SK-N-SH (cell line): ENCODE results near the gene PGS1. TPM values are rescaled to one million over a fixed set of nuclear protein-coding genes. Genes with fewer than 3 reads are reported as not detected.

ENCODE experiments used
- CTCF ChIA-PET: fragments of 300-600, 350-600 bp; formaldehyde crosslinking; extraction: SDS; loops from one replicate; lab custom pipeline; 2021; lab: Yijun Ruan, JAX
- POLR2A ChIA-PET: fragments of 350-600 bp; sonication (Branson Sonifier 250); formaldehyde crosslinking; extraction: SDS; loops from one replicate; lab custom pipeline; 2020; ENCODE audit warnings: antibody characterized with exemption, inconsistent platforms; lab: Yijun Ruan, JAX
- DNase-seq: peaks from one replicate; pipeline ENCODE4 v3.0.0; 2012
- H2AFZ ChIP-seq: fragments of 200-600 bp; sonication (generic); 2 replicates; pipeline ENCODE4 v1.8.1; 2016; ENCODE audit warnings: antibody characterized with exemption, mild to moderate bottlenecking, low read depth
- H3F3A ChIP-seq: fragments of 200-600 bp; sonication (generic); replicated peaks from 2 replicates; pipeline ENCODE3; 2016; ENCODE audit warnings: antibody characterized with exemption, mild to moderate bottlenecking; ENCODE audit not compliant: insufficient read depth
- H3K27ac ChIP-seq, 2 experiments: fragments of 200-500 bp in 1 of 2; fragments of 200-600 bp in 1 of 2; sonication (Bioruptor generic) in 1 of 2; sonication (generic), shearing (Covaris generic) in 1 of 2; 2 replicates each; pipeline versions ENCODE4 v1.5.1 to v1.6.1; 2014 to 2016; ENCODE audit warnings: low read depth in 2 of 2, inconsistent platforms in 1 of 2, low read length in 1 of 2, mild to moderate bottlenecking in 1 of 2, mixed read lengths in 1 of 2
- H3K27me3 ChIP-seq: fragments of 200-600 bp; sonication (generic), shearing (Covaris generic); 2 replicates; pipeline ENCODE4 v1.6.1; 2016; ENCODE audit warnings: mixed run types; ENCODE audit not compliant: insufficient read depth
- H3K36me3 ChIP-seq, 2 experiments: fragments of 200-500 bp in 1 of 2; fragments of 200-600 bp in 1 of 2; sonication (Bioruptor generic) in 1 of 2; sonication (generic) in 1 of 2; replicated peaks in 1 of 2; 2 replicates each; pipeline versions ENCODE3 to v1.5.1; 2014 to 2016; ENCODE audit warnings: low read length in 1 of 2, mild to moderate bottlenecking in 1 of 2; ENCODE audit not compliant: insufficient read depth in 2 of 2, control insufficient read depth in 1 of 2
- H3K4me1 ChIP-seq, 2 experiments: fragments of 200-500 bp in 1 of 2; fragments of 200-600 bp in 1 of 2; sonication (Bioruptor generic) in 1 of 2; sonication (generic), shearing (Covaris generic) in 1 of 2; 2 replicates each; pipeline versions ENCODE4 v1.5.1 to v1.6.1; 2014 to 2016; ENCODE audit warnings: low read depth in 1 of 2, low read length in 1 of 2, mixed run types in 1 of 2; ENCODE audit not compliant: insufficient read depth in 2 of 2, control insufficient read depth in 1 of 2
- H3K4me2 ChIP-seq: fragments of 200-600 bp; sonication (generic), shearing (Covaris generic); 2 replicates; pipeline ENCODE4 v1.6.1; 2017; ENCODE audit warnings: mixed run types
- H3K4me3 ChIP-seq, 2 experiments: fragments of 200-500 bp in 1 of 2; fragments of 200-600 bp in 1 of 2; sonication (Bioruptor generic) in 1 of 2; sonication (generic), shearing (Covaris generic) in 1 of 2; 2 replicates each; pipeline versions ENCODE4 v1.5.1 to v1.8.1; 2014 to 2016; ENCODE audit warnings: low read depth in 2 of 2, inconsistent platforms in 1 of 2, low read length in 1 of 2, mild to moderate bottlenecking in 1 of 2, mixed read lengths in 1 of 2, moderate library complexity in 1 of 2
- H3K79me2 ChIP-seq: fragments of 200-600 bp; sonication (generic); 2 replicates; pipeline ENCODE4 v1.8.1; 2017; ENCODE audit warnings: mild to moderate bottlenecking; ENCODE audit not compliant: insufficient read depth
- H3K9ac ChIP-seq: fragments of 200-600 bp; sonication (generic); 2 replicates; pipeline ENCODE4 v1.6.1; 2017; ENCODE audit warnings: mixed run types
- H3K9me2 ChIP-seq: fragments of 200-600 bp; sonication (generic); 2 replicates; pipeline ENCODE4 v1.6.1; 2017; ENCODE audit warnings: mixed run types
- H3K9me3 ChIP-seq: fragments of 200-600 bp; sonication (generic); 2 replicates; pipeline ENCODE4 v1.6.1; 2017; ENCODE audit warnings: mixed run types, mild to moderate bottlenecking, moderate library complexity
- H4K20me1 ChIP-seq: fragments of 200-600 bp; sonication (generic); 2 replicates; pipeline ENCODE4 v1.6.1; 2017; ENCODE audit warnings: mild to moderate bottlenecking, mixed run types; ENCODE audit not compliant: insufficient read depth
- EP300 ChIP-seq, 2 experiments: IDR thresholded peaks; 2 replicates each; pipeline versions ENCODE4 v1.4.0 to v1.6.1; 2012; ENCODE audit warnings: borderline replicate concordance in 1 of 2, low read depth in 1 of 2, low read length in 1 of 2
- EZH2phosphoT487 ChIP-seq: fragments of 200-600 bp; sonication (generic); IDR thresholded peaks from 2 replicates; pipeline ENCODE4 v1.6.1; 2017; ENCODE audit warnings: low read depth, mixed run types, mild to moderate bottlenecking, antibody characterized with exemption, moderate library complexity, borderline replicate concordance
- FOXM1 ChIP-seq: IDR thresholded peaks from 2 replicates; pipeline ENCODE4 v1.4.0; 2012; ENCODE audit warnings: low read depth, mild to moderate bottlenecking
- MXI1 ChIP-seq: IDR thresholded peaks from 2 replicates; pipeline ENCODE4 v1.6.1; 2012; ENCODE audit warnings: mild to moderate bottlenecking, low read depth, low read length, improper control_type of control experiment
- NFIC ChIP-seq: IDR thresholded peaks from 2 replicates; pipeline ENCODE4 v1.4.0; 2012; ENCODE audit warnings: borderline replicate concordance
- POLR2AphosphoS5 ChIP-seq: IDR thresholded peaks from 2 replicates; pipeline ENCODE4 v1.6.1; 2012; ENCODE audit warnings: low read depth, low read length
- RAD21 ChIP-seq: IDR thresholded peaks from 2 replicates; pipeline ENCODE4 v1.6.1; 2012; ENCODE audit warnings: mild to moderate bottlenecking, low read length
- SIN3A ChIP-seq: IDR thresholded peaks from 2 replicates; pipeline ENCODE4 v1.6.1; 2012; ENCODE audit warnings: low read depth, mild to moderate bottlenecking, low read length, moderate library complexity, borderline replicate concordance
- TCF12 ChIP-seq: IDR thresholded peaks from 2 replicates; pipeline ENCODE4 v1.4.0; 2012
- WGBS: methylation state at CpG from one replicate; pipeline ENCODE4 v1.1.6; 2017; ENCODE audit warnings: low lambda C conversion rate; 5-methylcytosine and 5-hydroxymethylcytosine counted together
- polyA plus RNA-seq, 3 experiments: library from polyadenylated mRNA; depleted of rRNA; stranded (reverse); fragments of >200 nt; gene quantifications; 2 replicates each; pipeline ENCODE4 v1.2.3, GENCODE V29; 2012
- TF ChIP-seq, protein P1 (sequence below): IDR thresholded peaks from 2 replicates; pipeline ENCODE4 v1.6.1; 2012; ENCODE audit warnings: mild to moderate bottlenecking, low read depth, low read length, moderate library complexity
- TF ChIP-seq, protein P2 (sequence below): IDR thresholded peaks from 2 replicates; pipeline ENCODE4 v1.4.0; 2012; ENCODE audit warnings: low read depth, borderline replicate concordance
- TF ChIP-seq, protein P3 (sequence below): fragments of 150-350 bp; IDR thresholded peaks from 2 replicates; pipeline ENCODE4 v1.6.1; 2016; ENCODE audit warnings: mild to moderate bottlenecking, low read depth, low read length

Gene PGS1
- polyA plus RNA-seq, 1 of the 3 experiments (the other 2 are of a cell fraction): 88.4 TPM

DNA sequence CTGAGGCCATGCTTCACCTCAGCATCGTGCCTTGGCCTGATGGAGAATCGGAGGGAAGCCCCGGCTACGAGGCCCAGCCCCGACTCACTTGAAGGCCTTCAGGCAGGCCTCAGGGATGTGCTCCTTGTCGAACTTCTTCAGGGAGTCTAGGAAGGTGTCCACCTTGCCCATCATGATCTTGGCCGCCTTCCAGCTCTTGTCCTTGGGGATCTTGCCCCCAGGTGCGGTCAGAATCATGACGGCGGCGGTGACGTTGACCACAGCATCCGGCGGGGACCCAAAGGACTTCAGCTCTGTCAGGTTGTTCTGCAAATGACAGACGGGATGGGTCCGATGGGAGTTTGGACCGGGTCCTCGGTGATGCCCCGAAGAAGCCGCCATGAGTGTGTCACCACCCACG is 81.2 kb downstream of the PGS1 start (continued):
- TF ChIP-seq, protein P1, sequence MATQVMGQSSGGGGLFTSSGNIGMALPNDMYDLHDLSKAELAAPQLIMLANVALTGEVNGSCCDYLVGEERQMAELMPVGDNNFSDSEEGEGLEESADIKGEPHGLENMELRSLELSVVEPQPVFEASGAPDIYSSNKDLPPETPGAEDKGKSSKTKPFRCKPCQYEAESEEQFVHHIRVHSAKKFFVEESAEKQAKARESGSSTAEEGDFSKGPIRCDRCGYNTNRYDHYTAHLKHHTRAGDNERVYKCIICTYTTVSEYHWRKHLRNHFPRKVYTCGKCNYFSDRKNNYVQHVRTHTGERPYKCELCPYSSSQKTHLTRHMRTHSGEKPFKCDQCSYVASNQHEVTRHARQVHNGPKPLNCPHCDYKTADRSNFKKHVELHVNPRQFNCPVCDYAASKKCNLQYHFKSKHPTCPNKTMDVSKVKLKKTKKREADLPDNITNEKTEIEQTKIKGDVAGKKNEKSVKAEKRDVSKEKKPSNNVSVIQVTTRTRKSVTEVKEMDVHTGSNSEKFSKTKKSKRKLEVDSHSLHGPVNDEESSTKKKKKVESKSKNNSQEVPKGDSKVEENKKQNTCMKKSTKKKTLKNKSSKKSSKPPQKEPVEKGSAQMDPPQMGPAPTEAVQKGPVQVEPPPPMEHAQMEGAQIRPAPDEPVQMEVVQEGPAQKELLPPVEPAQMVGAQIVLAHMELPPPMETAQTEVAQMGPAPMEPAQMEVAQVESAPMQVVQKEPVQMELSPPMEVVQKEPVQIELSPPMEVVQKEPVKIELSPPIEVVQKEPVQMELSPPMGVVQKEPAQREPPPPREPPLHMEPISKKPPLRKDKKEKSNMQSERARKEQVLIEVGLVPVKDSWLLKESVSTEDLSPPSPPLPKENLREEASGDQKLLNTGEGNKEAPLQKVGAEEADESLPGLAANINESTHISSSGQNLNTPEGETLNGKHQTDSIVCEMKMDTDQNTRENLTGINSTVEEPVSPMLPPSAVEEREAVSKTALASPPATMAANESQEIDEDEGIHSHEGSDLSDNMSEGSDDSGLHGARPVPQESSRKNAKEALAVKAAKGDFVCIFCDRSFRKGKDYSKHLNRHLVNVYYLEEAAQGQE: no peak
- TF ChIP-seq POLR2AphosphoS5 (no peak), FOXM1 (no peak), RAD21 (no peak), MXI1 (no peak), EP300 (IDR thresholded peaks at IDR 0.05; ENCODE audit: borderline replicate concordance in 1 of 2, low read depth in 1 of 2, low read length in 1 of 2) (no peak)
- TF ChIP-seq, protein P2, sequence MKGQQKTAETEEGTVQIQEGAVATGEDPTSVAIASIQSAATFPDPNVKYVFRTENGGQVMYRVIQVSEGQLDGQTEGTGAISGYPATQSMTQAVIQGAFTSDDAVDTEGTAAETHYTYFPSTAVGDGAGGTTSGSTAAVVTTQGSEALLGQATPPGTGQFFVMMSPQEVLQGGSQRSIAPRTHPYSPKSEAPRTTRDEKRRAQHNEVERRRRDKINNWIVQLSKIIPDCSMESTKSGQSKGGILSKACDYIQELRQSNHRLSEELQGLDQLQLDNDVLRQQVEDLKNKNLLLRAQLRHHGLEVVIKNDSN: no peak
- TF ChIP-seq, protein P3, sequence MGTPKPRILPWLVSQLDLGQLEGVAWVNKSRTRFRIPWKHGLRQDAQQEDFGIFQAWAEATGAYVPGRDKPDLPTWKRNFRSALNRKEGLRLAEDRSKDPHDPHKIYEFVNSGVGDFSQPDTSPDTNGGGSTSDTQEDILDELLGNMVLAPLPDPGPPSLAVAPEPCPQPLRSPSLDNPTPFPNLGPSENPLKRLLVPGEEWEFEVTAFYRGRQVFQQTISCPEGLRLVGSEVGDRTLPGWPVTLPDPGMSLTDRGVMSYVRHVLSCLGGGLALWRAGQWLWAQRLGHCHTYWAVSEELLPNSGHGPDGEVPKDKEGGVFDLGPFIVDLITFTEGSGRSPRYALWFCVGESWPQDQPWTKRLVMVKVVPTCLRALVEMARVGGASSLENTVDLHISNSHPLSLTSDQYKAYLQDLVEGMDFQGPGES: no peak

DNA sequence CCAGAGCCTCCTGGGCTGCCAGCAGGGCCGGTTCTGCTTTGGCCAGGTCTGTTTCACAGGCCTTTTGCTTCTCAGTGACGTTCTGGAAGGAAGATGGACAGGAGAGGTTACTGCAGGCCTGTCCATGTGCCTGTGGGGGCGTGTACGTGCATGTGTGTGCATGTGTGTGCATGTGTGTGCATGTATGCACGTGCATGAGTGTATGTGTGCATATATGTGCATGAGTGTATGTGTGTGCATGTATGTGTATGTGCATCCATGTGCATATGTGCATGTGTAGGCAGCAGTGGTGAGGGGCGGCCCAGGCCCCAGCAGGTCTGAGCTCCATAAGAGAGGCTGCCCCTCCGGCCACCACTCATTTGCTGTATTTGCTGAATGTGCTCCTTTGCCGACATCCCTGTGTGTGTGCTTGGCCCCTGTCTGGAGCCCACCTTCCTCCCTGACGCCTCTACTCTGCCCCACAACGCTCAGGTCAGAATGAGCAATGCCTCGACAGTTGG is 81.8 kb downstream of the PGS1 start:
- DNase-seq: no peak
- Histone ChIP-seq H3K36me3 (no peaks in the 10 kb centered on the region), H3K4me3 (no peak overlapping the region), H3K27me3 (no peaks in the 10 kb centered on the region), H4K20me1 (no peaks in the 10 kb centered on the region), H3K27ac (no peak overlapping the region), H3K9ac (no peak overlapping the region), H2AFZ (no peak overlapping the region), H3F3A (no peaks in the 10 kb centered on the region), H3K9me2 (no peaks in the 10 kb centered on the region), H3K9me3 (no peaks in the 10 kb centered on the region), H3K4me1 (no peaks in the 10 kb centered on the region; a peak in 1 of 4 replicates), H3K4me2 (no peak overlapping the region), H3K79me2 (no peaks in the 10 kb centered on the region)
- WGBS: 59% methylated on average over 11 of the region's 11 CpGs
- ChIA-PET CTCF (interaction anchor here (1.5 to 1.9 kb wide), 2 partner anchors 15 to 38 kb away, joined by 3 to 7 read pairs; no protein-coding TSS in a partner anchor), POLR2A (no interaction called here)
- TF ChIP-seq SIN3A (no peak), EZH2phosphoT487 (no peak), TCF12 (no peak), NFIC (no peak)
